Neural cell (in vitro differentiated cells): ENCODE data around the gene CROCC2.

Experiments
- EP300 ChIP-seq: fragments of 450-650 bp; conservative IDR thresholded peaks from 2 replicates; pipeline ENCODE4 v1.6.1; 2014; ENCODE audit warnings: antibody characterized with exemption, mild to moderate bottlenecking, moderate library complexity; ENCODE audit not compliant: poor library complexity, severe bottlenecking
- POLR2AphosphoS5 ChIP-seq: IDR thresholded peaks from 2 replicates; pipeline ENCODE4 v1.6.1; 2012
- RAD21 ChIP-seq: fragments of 450-650 bp; conservative IDR thresholded peaks from 2 replicates; pipeline ENCODE4 v1.6.1; 2014; ENCODE audit warnings: antibody characterized with exemption, mild to moderate bottlenecking, moderate library complexity
- REST ChIP-seq: IDR thresholded peaks from 2 replicates; pipeline ENCODE4 v1.6.1; 2012; ENCODE audit warnings: borderline replicate concordance
- TF ChIP-seq, protein P1 (sequence below): fragments of 450-650 bp; IDR thresholded peaks from 2 replicates; pipeline ENCODE4 v1.5.1; 2014; ENCODE audit warnings: antibody characterized with exemption, mild to moderate bottlenecking, moderate library complexity; ENCODE audit not compliant: poor library complexity, severe bottlenecking

GRCh38 chr2:240926516-240927389, 20.6 kb downstream of the CROCC2 start:
- TF ChIP-seq, protein P1, sequence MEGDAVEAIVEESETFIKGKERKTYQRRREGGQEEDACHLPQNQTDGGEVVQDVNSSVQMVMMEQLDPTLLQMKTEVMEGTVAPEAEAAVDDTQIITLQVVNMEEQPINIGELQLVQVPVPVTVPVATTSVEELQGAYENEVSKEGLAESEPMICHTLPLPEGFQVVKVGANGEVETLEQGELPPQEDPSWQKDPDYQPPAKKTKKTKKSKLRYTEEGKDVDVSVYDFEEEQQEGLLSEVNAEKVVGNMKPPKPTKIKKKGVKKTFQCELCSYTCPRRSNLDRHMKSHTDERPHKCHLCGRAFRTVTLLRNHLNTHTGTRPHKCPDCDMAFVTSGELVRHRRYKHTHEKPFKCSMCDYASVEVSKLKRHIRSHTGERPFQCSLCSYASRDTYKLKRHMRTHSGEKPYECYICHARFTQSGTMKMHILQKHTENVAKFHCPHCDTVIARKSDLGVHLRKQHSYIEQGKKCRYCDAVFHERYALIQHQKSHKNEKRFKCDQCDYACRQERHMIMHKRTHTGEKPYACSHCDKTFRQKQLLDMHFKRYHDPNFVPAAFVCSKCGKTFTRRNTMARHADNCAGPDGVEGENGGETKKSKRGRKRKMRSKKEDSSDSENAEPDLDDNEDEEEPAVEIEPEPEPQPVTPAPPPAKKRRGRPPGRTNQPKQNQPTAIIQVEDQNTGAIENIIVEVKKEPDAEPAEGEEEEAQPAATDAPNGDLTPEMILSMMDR = no peak
- no peak for TF ChIP-seq RAD21
- TF ChIP-seq REST = no peak
- no peak for TF ChIP-seq POLR2AphosphoS5
- no peak for TF ChIP-seq EP300
